ENCODE measurements around the gene JAGN1.
"Not testable (repeated sequence)": the region's sequence is repeated elsewhere in the genome, so short reads cannot be mapped to it uniquely, and the experiment has no call there.

The JAGN1 gene

DNA sequence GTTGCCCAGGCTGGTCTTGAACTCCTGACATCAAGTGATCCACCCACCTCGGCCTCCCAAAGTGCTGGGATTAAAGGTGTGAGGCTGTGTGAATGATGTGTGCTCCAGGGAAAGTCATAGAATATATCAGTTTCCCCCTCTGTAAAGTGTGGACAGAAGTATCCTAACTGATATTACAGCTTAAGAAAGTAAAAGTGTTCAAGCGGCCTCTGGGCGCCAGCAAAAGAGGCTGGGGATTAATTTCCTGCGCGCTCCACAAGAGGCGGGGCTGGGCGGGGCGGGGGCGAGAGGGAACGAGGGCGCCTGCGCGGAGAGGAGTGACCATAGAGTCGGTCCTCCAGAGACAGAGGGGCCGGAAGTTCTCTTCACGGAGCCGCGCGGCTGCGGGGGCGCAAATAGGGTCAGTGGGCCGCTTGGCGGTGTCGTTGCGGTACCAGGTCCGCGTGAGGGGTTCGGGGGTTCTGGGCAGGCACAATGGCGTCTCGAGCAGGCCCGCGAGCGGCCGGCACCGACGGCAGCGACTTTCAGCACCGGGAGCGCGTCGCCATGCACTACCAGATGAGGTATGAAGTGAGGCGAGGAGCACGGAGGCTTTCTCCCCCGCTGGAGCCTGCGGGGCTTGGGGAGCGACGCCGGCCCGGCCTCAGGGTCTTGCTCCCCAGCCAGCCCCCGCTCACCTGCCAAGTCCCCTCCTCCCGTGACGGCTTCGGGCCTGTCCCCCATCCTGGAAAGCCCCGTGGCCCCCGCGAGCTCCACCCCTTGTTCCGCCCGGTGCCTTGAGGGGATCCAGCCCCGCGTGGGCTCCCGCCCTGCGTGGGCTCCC lies at the start of gene JAGN1:
Gene JAGN1, plus strand, starts transcription at position 362 of the 823 bp plus-strand sequence. Its CDS starts 113 bp downstream, at position 475.
- peak within 1 kb of the TSS; percentile 91 for H3K27ac ChIP-seq
- TF ChIP-seq, protein P1, sequence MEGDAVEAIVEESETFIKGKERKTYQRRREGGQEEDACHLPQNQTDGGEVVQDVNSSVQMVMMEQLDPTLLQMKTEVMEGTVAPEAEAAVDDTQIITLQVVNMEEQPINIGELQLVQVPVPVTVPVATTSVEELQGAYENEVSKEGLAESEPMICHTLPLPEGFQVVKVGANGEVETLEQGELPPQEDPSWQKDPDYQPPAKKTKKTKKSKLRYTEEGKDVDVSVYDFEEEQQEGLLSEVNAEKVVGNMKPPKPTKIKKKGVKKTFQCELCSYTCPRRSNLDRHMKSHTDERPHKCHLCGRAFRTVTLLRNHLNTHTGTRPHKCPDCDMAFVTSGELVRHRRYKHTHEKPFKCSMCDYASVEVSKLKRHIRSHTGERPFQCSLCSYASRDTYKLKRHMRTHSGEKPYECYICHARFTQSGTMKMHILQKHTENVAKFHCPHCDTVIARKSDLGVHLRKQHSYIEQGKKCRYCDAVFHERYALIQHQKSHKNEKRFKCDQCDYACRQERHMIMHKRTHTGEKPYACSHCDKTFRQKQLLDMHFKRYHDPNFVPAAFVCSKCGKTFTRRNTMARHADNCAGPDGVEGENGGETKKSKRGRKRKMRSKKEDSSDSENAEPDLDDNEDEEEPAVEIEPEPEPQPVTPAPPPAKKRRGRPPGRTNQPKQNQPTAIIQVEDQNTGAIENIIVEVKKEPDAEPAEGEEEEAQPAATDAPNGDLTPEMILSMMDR (conservative IDR thresholded peaks at IDR 0.05), result peak; percentile 3; the same call in 1 of the 2 replicates

DNA sequence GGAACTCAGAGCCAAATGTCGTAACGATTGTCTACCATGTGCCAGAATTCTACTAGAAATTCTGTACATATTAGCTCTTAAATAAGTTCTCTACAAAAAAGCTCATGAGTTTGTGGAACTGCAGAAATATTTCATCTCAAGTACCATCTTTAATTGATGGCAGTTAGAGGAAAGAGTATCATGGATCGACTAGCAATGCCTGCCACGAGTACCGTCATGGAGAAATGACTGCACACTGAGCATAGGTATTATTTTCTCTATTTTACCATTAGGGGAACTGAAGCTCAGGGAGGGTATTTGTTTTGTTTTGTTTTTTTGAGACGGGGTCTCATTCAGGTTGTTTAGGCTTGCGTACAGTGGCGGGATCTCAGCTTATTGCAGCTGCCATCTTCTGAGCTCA lies 49.4 kb upstream of the JAGN1 start:
- TF ChIP-seq, protein P1 (conservative IDR thresholded peaks at IDR 0.05), result no peak
- H3K27ac ChIP-seq, result no peak overlapping the region

DNA sequence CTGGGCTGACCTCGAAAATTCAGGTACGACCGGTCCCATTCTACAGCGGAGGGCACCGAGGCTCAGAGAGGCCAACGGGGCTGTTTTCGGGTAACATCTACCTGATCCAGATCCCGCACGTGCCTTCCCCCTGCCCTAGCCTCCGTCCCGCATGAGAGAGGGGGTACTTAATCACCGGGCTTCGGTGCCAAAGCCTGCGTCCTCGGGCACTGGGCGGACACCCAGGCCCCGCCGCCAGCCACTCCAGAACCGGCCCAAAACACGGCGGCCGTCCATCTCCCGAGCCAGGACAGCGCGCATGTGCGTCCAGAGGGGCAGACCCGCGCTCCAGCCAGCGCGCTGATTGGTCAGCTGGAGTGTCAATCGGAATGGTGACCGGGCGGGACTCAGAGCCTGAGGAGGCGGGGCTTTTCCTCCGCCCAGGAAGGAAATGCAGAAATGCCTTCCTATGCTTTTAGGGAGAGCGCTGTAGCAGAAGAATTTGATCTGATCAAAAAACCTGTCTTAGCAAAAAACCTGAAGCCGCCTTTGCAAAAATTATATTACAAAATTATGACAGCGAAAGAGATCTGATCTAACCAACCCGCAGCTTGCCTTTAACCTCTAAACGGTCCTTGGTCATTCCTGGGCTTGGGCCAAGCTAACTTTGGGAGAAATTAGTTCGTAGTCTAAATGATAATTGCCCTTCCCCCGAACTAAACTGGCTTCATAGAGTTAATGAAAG lies 46.5 kb upstream of the JAGN1 start, which contains the start of gene RPUSD3:
Gene RPUSD3, minus strand, starts transcription at position 294 of the 724 bp plus-strand sequence. Its CDS starts 18 bp downstream, at position 276.
- peak within 1 kb of the TSS; percentile 96 for H3K27ac ChIP-seq
- TF ChIP-seq, protein P1 (conservative IDR thresholded peaks at IDR 0.05), result no peak

DNA sequence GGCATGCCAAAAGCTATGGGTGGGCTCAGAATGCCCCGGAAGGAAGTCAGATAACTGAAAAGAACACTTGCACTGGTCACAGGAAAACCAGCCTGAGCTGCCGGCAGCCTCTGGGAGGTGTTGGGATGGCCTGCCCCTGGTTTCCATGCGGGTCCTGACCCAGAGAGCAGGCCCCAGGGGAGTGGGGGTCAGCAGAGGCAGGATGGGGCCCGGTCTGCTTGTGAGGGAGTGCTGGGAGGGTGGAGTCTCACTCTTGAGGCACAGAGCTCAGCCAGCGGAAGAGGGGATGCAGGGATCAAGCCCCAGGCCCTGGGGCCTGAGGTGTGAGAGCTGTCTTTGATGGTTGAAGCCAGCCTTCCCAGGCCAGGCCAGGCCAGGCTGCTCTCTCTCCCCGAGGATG lies 44.2 kb upstream of the JAGN1 start:
- H3K27ac ChIP-seq, result no peak overlapping the region
- TF ChIP-seq, protein P1 (conservative IDR thresholded peaks at IDR 0.05), result no peak

DNA sequence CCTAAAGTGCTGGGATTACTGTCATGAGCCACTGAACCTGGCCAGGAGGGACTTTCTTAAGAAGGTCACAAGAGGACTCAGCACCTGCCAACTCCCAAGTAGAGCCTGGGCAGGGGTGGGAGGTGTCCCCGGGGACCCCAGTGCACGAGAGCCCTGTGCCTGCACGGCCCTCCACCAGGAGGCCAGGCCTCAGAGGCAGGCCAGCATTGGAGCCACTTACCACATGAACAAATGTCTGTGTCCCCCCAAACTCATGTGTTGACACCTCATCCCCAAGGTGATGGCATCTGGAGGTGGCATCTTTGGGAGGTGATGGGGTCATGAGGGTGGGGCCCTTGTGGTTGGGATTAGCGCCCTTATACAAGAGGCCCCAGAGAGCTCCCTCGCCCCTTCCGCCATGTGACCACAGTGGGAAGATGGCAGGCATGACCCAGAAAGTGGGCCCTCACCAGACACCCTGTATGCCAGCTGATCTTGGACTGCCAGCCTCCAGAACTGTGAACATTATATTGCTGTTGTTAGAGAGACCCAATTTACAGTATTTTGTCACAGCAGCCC lies 43.4 kb upstream of the JAGN1 start:
- H3K27ac ChIP-seq, result no peak overlapping the region
- TF ChIP-seq, protein P1 (conservative IDR thresholded peaks at IDR 0.05), result no peak

DNA sequence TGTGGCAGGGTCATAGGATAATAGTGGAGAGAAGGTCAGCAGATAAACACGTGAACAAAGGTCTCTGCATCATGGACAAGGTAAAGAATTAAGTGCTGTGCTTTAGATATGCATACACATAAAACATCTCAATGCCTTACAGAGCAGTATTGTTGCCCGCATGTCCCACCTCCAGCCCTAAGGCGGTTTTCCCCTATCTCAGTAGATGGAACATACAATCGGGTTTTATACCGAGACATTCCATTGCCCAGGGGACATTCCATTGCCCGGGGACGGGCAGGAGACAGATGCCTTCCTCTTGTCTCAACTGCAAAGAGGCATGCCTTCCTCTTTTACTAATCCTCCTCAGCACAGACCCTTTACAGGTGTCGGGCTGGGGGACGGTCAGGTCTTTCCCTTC lies 42.5 kb upstream of the JAGN1 start:
- H3K27ac ChIP-seq, result not testable (repeated sequence)

DNA sequence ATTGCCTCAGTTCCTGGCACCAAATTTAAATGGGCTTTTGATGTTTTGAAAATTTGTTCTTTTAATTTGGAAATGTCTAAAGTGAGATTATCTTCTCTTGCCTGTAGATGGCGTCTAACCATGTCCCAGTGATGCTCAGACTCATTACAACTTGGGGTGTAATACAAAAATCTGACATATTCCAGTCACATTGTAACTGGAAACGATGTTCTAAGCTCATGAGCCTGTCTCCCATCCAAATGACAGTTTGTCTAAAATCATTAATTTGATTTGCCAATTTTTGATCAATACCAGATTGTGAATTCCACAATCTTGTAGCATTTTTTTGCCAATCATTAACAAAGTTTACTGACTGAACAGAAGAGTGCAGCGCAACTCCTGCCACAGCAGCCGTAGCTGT lies 41.5 kb upstream of the JAGN1 start:
- TF ChIP-seq, protein P1 (conservative IDR thresholded peaks at IDR 0.05), result peak; percentile 83
- H3K27ac ChIP-seq, result not testable (repeated sequence)

DNA sequence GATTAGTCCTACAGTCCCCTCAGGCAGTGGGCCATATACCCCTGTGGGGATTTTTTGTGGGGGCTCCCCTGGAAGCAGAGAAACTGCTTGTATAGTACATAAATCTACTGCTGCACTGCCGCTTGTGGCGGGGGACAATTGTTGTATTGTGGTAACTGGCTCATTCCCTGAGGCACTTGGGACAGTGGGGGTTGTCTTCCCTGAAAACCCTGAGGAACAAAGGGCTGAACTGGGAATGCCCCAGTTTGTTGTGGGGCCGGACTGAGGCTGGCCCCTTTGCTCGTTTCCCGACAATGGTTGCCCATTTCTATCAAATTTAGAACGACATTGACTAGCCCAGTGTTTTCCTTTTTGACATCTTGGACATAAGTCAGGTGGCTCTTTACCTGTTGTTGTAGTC lies 39.0 kb upstream of the JAGN1 start:
- H3K27ac ChIP-seq, result not testable (repeated sequence)

DNA sequence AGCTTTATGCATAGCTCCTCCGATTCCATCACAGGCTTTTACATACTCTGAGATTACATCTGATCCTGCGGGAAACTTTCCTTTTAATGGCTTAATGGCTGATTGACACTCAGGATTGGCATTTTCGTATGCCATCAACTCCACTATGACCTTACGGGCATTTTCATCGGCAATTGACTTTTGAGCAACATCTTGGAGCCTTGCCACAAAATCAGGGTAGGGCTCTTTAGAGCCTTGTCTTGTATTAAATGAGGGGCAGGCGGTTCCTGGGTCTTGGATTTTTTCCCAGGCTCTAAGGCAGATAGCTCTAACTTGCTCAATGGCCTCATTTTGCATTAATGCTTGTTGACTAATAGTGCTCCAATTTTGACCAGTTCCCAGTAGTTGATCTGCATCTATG lies 38.5 kb upstream of the JAGN1 start:
- H3K27ac ChIP-seq, result not testable (repeated sequence)

Measured in VCaP (cell line).